ENCODE data around the gene OR7G1.

- no peak for TF ChIP-seq CTCF (IDR thresholded peaks at IDR 0.05; ENCODE audit: poor library complexity)
- no peak for TF ChIP-seq EZH2phosphoT487 (IDR thresholded peaks at IDR 0.05; ENCODE audit: low read depth, severe bottlenecking, unreplicated experiment)
These were observed 45.9 kb upstream of the OR7G1 start for GRCh38 chr19:9161427-9161826.

Measured in hepatocyte (in vitro differentiated cells).